GM12878 (cell line): ENCODE data around the gene TUNAR. TPM values are rescaled to one million over a fixed set of nuclear protein-coding genes. Genes with fewer than 3 reads are reported as not detected.

Experiments used
- ATAC-seq: fragments of 200-7000 bp; cut with Tn5 transposase; 3 replicates; pipeline ENCODE4 v1.9.1; 2020; ENCODE audit warnings: mild to moderate bottlenecking, moderate library complexity
- BruUV-seq: library from RNA; stranded (reverse); fragments of 400-500 nt; replicated peaks from 2 replicates; lab custom pipeline; 2021; lab: Mats Ljungman, UMichigan
- CTCF ChIA-PET: fragments of 300-600 bp; sonication (Branson Sonifier 250); formaldehyde crosslinking; extraction: SDS; loops from one replicate; lab custom pipeline; 2021; ENCODE audit warnings: inconsistent platforms; lab: Yijun Ruan, JAX
- POLR2A ChIA-PET: fragments of 350-600 bp; formaldehyde crosslinking; extraction: SDS; loops from one replicate; lab custom pipeline; 2021; ENCODE audit warnings: inconsistent platforms; lab: Charles Lee
- RAD21 ChIA-PET: fragments of 300-600 bp; sonication (Branson Sonifier 250); formaldehyde crosslinking; loops from one replicate; lab custom pipeline; 2023; ENCODE audit warnings: antibody characterized with exemption; ENCODE audit not compliant: unreplicated experiment; lab: Charles Lee
- SMC1A ChIA-PET: fragments of 300-600 bp; sonication (Branson Sonifier 250); formaldehyde crosslinking; loops from one replicate; lab custom pipeline; 2023; ENCODE audit not compliant: unreplicated experiment, uncharacterized antibody; lab: Charles Lee
- DNase-seq: peaks from one replicate; pipeline ENCODE4 v3.0.0-alpha.2; 2011; ENCODE audit warnings: low read depth, low spot score
- FAIRE-seq: peaks from 3 replicates; lab custom pipeline; 2011; peaks lifted over from hg19 to GRCh38; lab: Jason Lieb, UNC
- H2AFZ ChIP-seq: 2 replicates; pipeline ENCODE4 v1.6.0; 2011; ENCODE audit warnings: low read depth, low read length, control low read depth; ENCODE audit not compliant: control insufficient read depth
- H3K27ac ChIP-seq: 2 replicates; pipeline ENCODE4 v1.5.1; 2011; ENCODE audit warnings: control low read depth; ENCODE audit not compliant: control insufficient read depth, insufficient read depth
- H3K27me3 ChIP-seq, 2 experiments: replicated peaks in 1 of 2; 2 replicates each; pipeline versions ENCODE4 v1.6.0 to v1.6.1; 2011; ENCODE audit warnings: low read length in 1 of 2; ENCODE audit not compliant: control insufficient read depth in 2 of 2, insufficient read depth in 2 of 2
- H3K36me3 ChIP-seq, 2 experiments: 2 replicates each; pipeline ENCODE4 v1.5.1; 2011; ENCODE audit warnings: low read length in 1 of 2; ENCODE audit not compliant: control insufficient read depth in 2 of 2, insufficient read depth in 2 of 2
- H3K4me1 ChIP-seq: 2 replicates; pipeline ENCODE4 v1.6.1; 2011; ENCODE audit warnings: mild to moderate bottlenecking, low read length, moderate library complexity, mixed read lengths; ENCODE audit not compliant: control insufficient read depth, insufficient read depth
- H3K4me2 ChIP-seq: 2 replicates; pipeline ENCODE4 v1.6.0; 2011; ENCODE audit warnings: control low read depth; ENCODE audit not compliant: control insufficient read depth, insufficient read depth
- H3K4me3 ChIP-seq: fragments of 200-600 bp; sonication (generic); 2 replicates; pipeline ENCODE4 v1.5.1; 2016
- H3K79me2 ChIP-seq: 2 replicates; pipeline ENCODE4 v1.6.0; 2011; ENCODE audit warnings: low read length; ENCODE audit not compliant: control insufficient read depth, insufficient read depth
- H3K9ac ChIP-seq: 2 replicates; pipeline ENCODE4 v1.8.0; 2011; ENCODE audit warnings: low read length, control low read depth, mixed read lengths; ENCODE audit not compliant: control insufficient read depth, insufficient read depth
- H3K9me3 ChIP-seq: replicated peaks from 3 replicates; pipeline ENCODE4 v1.5.1; 2011; ENCODE audit warnings: mild to moderate bottlenecking, low read length; ENCODE audit not compliant: control insufficient read depth, insufficient read depth
- H4K20me1 ChIP-seq: 2 replicates; pipeline ENCODE4 v1.6.0; 2011; ENCODE audit not compliant: control insufficient read depth, insufficient read depth
- BHLHE40 ChIP-seq, 2 experiments: fragments of 450-650 bp in 1 of 2; IDR thresholded peaks; 2 replicates each; pipeline ENCODE4 v1.6.1; 2011 to 2017; ENCODE audit warnings: low read depth in 2 of 2, borderline replicate concordance in 1 of 2, improper control_type of control experiment in 1 of 2, low read length in 1 of 2, mild to moderate bottlenecking in 1 of 2
- ELK1 ChIP-seq: IDR thresholded peaks from 2 replicates; pipeline ENCODE4 v1.6.1; 2012; ENCODE audit warnings: low read depth, low read length, improper control_type of control experiment
- MTA2 ChIP-seq: fragments of 450-650 bp; IDR thresholded peaks from 2 replicates; pipeline ENCODE4 v1.6.1; 2016; ENCODE audit warnings: low read depth, mild to moderate bottlenecking, moderate library complexity
- SMAD1 ChIP-seq: fragments of 450-650 bp; IDR thresholded peaks from 2 replicates; pipeline ENCODE4 v1.6.1; 2018; ENCODE audit warnings: mild to moderate bottlenecking, low read depth; ENCODE audit not compliant: partially characterized antibody
- TCF3 ChIP-seq: IDR thresholded peaks from 2 replicates; pipeline ENCODE4 v1.6.1; 2012; ENCODE audit warnings: low read depth, mild to moderate bottlenecking, low read length, borderline replicate concordance; ENCODE audit not compliant: insufficient read depth
- ZNF622 ChIP-seq: fragments of 450-650 bp; IDR thresholded peaks from 2 replicates; pipeline ENCODE4 v1.6.1; 2017; ENCODE audit warnings: mild to moderate bottlenecking, inconsistent platforms
- ZZZ3 ChIP-seq: IDR thresholded peaks from 2 replicates; pipeline ENCODE4 v1.6.1; 2011; ENCODE audit warnings: low read depth; ENCODE audit not compliant: control insufficient read depth, insufficient read length
- WGBS: methylation state at CpG from one replicate; pipeline ENCODE4 v1.1.6; 2016; ENCODE audit warnings: low lambda C conversion rate; ENCODE audit not compliant: insufficient replicate concordance, insufficient coverage; ENCODE audit errors: missing lambda C conversion rate; 5-methylcytosine and 5-hydroxymethylcytosine counted together
- in situ Hi-C: fragments of 300-500 bp; cut with MboI; formaldehyde crosslinking; loops from 9 replicates; pipeline ENCODE4 v1.14.3; 2018; ENCODE audit warnings: mixed read lengths
- intact Hi-C: fragments of 100-400 bp; cut with micrococcal nuclease; formaldehyde crosslinking; loops from one replicate; pipeline ENCODE4 v1.14.2; 2022; ENCODE audit not compliant: unreplicated experiment
- polyA plus RNA-seq, 11 experiments: library from polyadenylated mRNA; depleted of rRNA in 4 of 11; unstranded in 6 of 11; stranded (reverse) in 5 of 11; fragments of >200 nt; fragmentation: Nextera tagmentation in 4 of 11; fragmentation: Illumina TruSeq in 1 of 11; extraction: Ambion mirVana in 4 of 11; extraction: Trizol in 1 of 11; gene quantifications; 1 replicate in 1 of 11; 2 replicates in 10 of 11; pipeline versions ENCODE4 v1.2.1 to v1.2.3, GENCODE V29; 2011 to 2016; ENCODE audit warnings: inconsistent platforms in 2 of 11, missing spikeins in 2 of 11, low read depth in 1 of 11
- total RNA-seq, 4 experiments: library from RNA; depleted of rRNA in 3 of 4; stranded (reverse); fragments of >200 nt in 3 of 4; fragmentation: Illumina TruSeq in 1 of 4; extraction: Trizol in 1 of 4; gene quantifications; 2 replicates each; pipeline versions ENCODE4 v1.2.1 to v1.2.3, GENCODE V29; 2013 to 2021

TUNAR gene
- total and polyA plus RNA-seq, 10 of the 15 experiments (the other 5 are each of a cell fraction or from before 2014, with no cell fraction given): 0.02 TPM; not detected in 9

- no peaks in the 10 kb centered on the region for H3K36me3 ChIP-seq
- H3K4me1 ChIP-seq: no peaks in the 10 kb centered on the region
- H3K79me2 ChIP-seq: no peaks in the 10 kb centered on the region
- H3K27ac ChIP-seq: no peak overlapping the region
- WGBS: 12% methylated on average over 5 of the region's 5 CpGs
- H4K20me1 ChIP-seq: no peaks in the 10 kb centered on the region
- ChIA-PET SMC1A (no interaction called here), CTCF (no interaction called here), POLR2A (no interaction called here), RAD21 (no interaction called here)
- no peak for TF ChIP-seq TCF3
- TF ChIP-seq MTA2: no peak
- no peak for TF ChIP-seq SMAD1
- TF ChIP-seq BHLHE40 (IDR thresholded peaks at IDR 0.05; ENCODE audit: borderline replicate concordance in 1 of 2, low read depth in 2 of 2, low read length in 1 of 2): no peak
- no peak for TF ChIP-seq ZZZ3
- no peak for TF ChIP-seq ELK1
- no peak for TF ChIP-seq ZNF622
- H3K9me3 ChIP-seq: no peaks in the 10 kb centered on the region
- no TSS peak for BruUV-seq
- H3K4me2 ChIP-seq: no peak overlapping the region
- no peak overlapping the region for H3K4me3 ChIP-seq
- H2AFZ ChIP-seq: no peak overlapping the region
- in situ Hi-C loops (no loop called here), intact Hi-C loops (no loop called here)
- DNase-seq (no peak), ATAC-seq (no peak), FAIRE-seq (no peak)
- no peak overlapping the region for H3K9ac ChIP-seq
- H3K27me3 ChIP-seq: no peaks in the 10 kb centered on the region; a peak in 1 of 4 replicates
Observed at GRCh38 chr14:95838862-95839261, 37.8 kb upstream of the TUNAR start.
